Natural killer cell (primary cell): ENCODE data around the gene TUBA4A. TPM values are rescaled to one million over a fixed set of nuclear protein-coding genes. Genes with fewer than 3 reads are reported as not detected.
A peak's percentile ranks its signal among the peaks of the same experiment; 100 is the strongest.

ENCODE experiments used
- ATAC-seq, 3 donors: fragments of 150-1000 bp in 2 of 3; fragments of 200-7000 bp in 1 of 3; cut with Tn5 transposase; 1 replicate in 1 of 3; 2 replicates in 2 of 3; pipeline ENCODE4 v1.10.0; 2021; ENCODE audit warnings: mild to moderate bottlenecking in 2 of 3, moderate library complexity in 2 of 3
- DNase-seq, 2 donors: peaks; one replicate each; pipeline versions ENCODE4 v3.0.0 to v3.0.0-alpha.2; 2013 to 2021; ENCODE audit warnings: mixed read lengths in 1 of 2
- H3K27ac ChIP-seq: one replicate; pipeline ENCODE4 v1.5.1; 2013; ENCODE audit warnings: mild to moderate bottlenecking, low read length
- H3K27me3 ChIP-seq: one replicate; pipeline ENCODE4 v1.6.1; 2013; ENCODE audit warnings: low read length; ENCODE audit not compliant: control insufficient read depth, insufficient read depth
- H3K36me3 ChIP-seq: one replicate; pipeline ENCODE4 v1.6.1; 2013; ENCODE audit warnings: low read length; ENCODE audit not compliant: control insufficient read depth, insufficient read depth
- H3K4me1 ChIP-seq: one replicate; pipeline ENCODE4 v1.6.1; 2013; ENCODE audit warnings: low read length; ENCODE audit not compliant: control insufficient read depth, insufficient read depth
- H3K4me3 ChIP-seq: one replicate; pipeline ENCODE4 v1.5.1; 2013; ENCODE audit warnings: low read length
- H3K9me3 ChIP-seq: one replicate; pipeline ENCODE4 v1.6.1; 2013; ENCODE audit warnings: low read length; ENCODE audit not compliant: control insufficient read depth, insufficient read depth
- H3K27ac Mint-ChIP-seq, 2 donors: one replicate each; pipeline ENCODE4 v1.8.0; 2022; ENCODE audit warnings: mild to moderate bottlenecking in 2 of 2, mixed read lengths in 2 of 2, moderate library complexity in 1 of 2
- H3K27me3 Mint-ChIP-seq, 2 donors: one replicate each; pipeline ENCODE4 v1.8.0; 2022; ENCODE audit warnings: low read depth in 2 of 2, mixed read lengths in 2 of 2
- H3K36me3 Mint-ChIP-seq: one replicate; pipeline ENCODE4 v1.8.0; 2022; ENCODE audit warnings: mixed read lengths
- H3K4me1 Mint-ChIP-seq, 2 donors: one replicate each; pipeline ENCODE4 v1.8.0; 2022; ENCODE audit warnings: mixed read lengths in 2 of 2
- H3K4me3 Mint-ChIP-seq: one replicate; pipeline ENCODE4 v1.8.0; 2022; ENCODE audit warnings: mild to moderate bottlenecking, moderate library complexity, mixed read lengths
- H3K9me3 Mint-ChIP-seq, 2 donors: one replicate each; pipeline ENCODE4 v1.8.0; 2022; ENCODE audit warnings: mixed read lengths in 2 of 2
- WGBS: methylation state at CpG from one replicate; pipeline ENCODE4 v1.1.7; 2013; ENCODE audit warnings: missing lambda C conversion rate; ENCODE audit not compliant: insufficient coverage; 5-methylcytosine and 5-hydroxymethylcytosine counted together
- intact Hi-C: fragments of 100-400 bp; cut with micrococcal nuclease; formaldehyde crosslinking; loops from one replicate; pipeline ENCODE4 v1.14.2; 2022
- total RNA-seq, 4 donors: library from RNA; stranded (reverse); fragments of 120-200 nt in 1 of 4; gene quantifications; one replicate each; pipeline versions ENCODE4 v1.2.3 to v1.2.4, GENCODE V29; 2013 to 2022
- TF ChIP-seq, protein P1 (sequence below): fragments of 200-600 bp; IDR thresholded peaks from one replicate; pipeline ENCODE4 v1.8.0; 2022; ENCODE audit warnings: antibody characterized with exemption

Gene TUBA4A
- total RNA-seq, 3 donors from 2014 or later (not counting 1 experiment from before 2014, with no cell fraction given): 145 to 188 (median 146) TPM

DNA sequence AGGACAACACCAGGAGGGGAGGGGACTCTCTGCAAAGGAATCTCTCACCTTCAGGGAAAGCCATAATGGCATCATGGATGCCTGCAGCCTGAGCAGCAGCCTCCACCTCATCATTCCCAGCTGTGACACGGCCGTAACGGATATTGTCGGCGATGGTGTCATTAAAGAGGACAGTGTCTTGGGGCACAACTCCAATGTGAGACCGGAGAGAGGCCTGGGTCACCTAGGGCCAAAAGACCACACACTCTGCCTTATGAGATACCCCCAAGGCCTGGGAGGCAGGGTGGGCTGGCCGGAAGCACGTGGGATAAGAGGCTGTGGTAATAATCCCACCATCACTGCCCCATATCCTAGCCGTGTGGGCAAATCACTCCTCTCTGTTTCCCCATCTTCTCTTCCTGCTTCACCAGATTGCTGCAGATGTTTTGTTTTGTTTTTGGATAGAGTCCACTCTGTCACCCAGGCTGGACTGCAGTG is 42.8 kb downstream of the TUBA4A start:
- DNase-seq (no peak), ATAC-seq (no peak)
- Histone ChIP-seq H3K4me1 (peaks cover 49% of the 10 kb centered on the region), H3K36me3 (peaks cover 17% of the 10 kb centered on the region), H3K9me3 (no peaks in the 10 kb centered on the region), H3K4me3 (no peak overlapping the region), H3K27me3 (no peaks in the 10 kb centered on the region), H3K27ac (peak overlapping the region; percentile 27)
- Mint-ChIP-seq H3K9me3 (no peaks in the 10 kb centered on the region), H3K4me3 (peak overlapping the region; percentile 71), H3K36me3 (no peaks in the 10 kb centered on the region), H3K27ac (peak overlapping the region; percentile 82 to 92), H3K27me3 (no peaks in the 10 kb centered on the region), H3K4me1 (peaks cover 23 to 32% of the 10 kb centered on the region in 2 donors)
- TF ChIP-seq, protein P1, sequence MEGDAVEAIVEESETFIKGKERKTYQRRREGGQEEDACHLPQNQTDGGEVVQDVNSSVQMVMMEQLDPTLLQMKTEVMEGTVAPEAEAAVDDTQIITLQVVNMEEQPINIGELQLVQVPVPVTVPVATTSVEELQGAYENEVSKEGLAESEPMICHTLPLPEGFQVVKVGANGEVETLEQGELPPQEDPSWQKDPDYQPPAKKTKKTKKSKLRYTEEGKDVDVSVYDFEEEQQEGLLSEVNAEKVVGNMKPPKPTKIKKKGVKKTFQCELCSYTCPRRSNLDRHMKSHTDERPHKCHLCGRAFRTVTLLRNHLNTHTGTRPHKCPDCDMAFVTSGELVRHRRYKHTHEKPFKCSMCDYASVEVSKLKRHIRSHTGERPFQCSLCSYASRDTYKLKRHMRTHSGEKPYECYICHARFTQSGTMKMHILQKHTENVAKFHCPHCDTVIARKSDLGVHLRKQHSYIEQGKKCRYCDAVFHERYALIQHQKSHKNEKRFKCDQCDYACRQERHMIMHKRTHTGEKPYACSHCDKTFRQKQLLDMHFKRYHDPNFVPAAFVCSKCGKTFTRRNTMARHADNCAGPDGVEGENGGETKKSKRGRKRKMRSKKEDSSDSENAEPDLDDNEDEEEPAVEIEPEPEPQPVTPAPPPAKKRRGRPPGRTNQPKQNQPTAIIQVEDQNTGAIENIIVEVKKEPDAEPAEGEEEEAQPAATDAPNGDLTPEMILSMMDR: no peak
- intact Hi-C loops: loop anchor here (1.0 to 5.0 kb wide), 4 partner anchors 40 to 177 kb away; partner anchors contain the start of gene NHEJ1
- over 99% methylated on average over 8 of the region's 9 CpGs for WGBS

DNA sequence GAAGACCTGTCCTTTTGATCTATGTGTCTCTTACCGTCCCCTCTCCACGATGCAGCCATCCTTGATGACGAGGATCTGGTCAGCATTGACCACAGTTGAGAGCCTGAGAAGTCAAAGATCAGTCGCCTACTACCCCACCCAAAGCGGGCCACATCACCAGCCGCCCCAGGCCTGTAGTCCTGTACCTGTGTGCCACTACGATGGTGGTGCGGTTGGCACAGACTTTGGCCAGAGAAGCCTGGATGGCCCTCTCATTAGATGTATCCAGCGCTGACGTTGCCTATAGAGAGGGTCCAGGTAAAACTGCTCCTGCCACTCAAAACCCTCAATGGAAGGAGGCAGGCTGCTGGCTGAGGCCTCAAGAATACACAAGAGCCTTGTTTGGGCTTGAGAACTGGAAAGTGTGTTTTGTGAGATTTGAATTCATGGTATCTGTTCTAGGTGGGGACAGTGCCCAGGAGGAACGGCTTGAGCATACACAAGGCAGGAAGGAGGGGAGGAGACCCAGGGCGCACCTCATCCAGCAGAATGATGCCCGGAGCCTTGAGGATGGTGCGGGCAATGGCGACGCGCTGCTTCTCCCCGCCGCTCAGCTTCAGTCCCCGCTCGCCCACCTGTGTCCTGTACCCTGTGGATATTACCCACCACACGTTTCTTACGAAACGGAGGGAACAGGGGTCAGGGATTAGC is 43.4 kb downstream of the TUBA4A start:
- Mint-ChIP-seq H3K9me3 (no peaks in the 10 kb centered on the region), H3K27ac (peak overlapping the region; percentile 58 to 92), H3K4me3 (no peak overlapping the region), H3K4me1 (peaks cover 24 to 33% of the 10 kb centered on the region in 2 donors), H3K27me3 (no peaks in the 10 kb centered on the region), H3K36me3 (no peaks in the 10 kb centered on the region)
- Histone ChIP-seq H3K4me3 (no peak overlapping the region), H3K36me3 (peaks cover 17% of the 10 kb centered on the region), H3K4me1 (peaks cover 52% of the 10 kb centered on the region), H3K27me3 (no peaks in the 10 kb centered on the region), H3K27ac (peak overlapping the region; percentile 37), H3K9me3 (no peaks in the 10 kb centered on the region)
- ATAC-seq (no peak), DNase-seq (peak in 1 of 2 donors; percentile 5)
- TF ChIP-seq, protein P1: no peak
- 93% methylated on average over 24 of the region's 24 CpGs for WGBS
- intact Hi-C loops: loop anchor here (5.0 kb wide), 1 partner anchor 153 kb away; no protein-coding TSS in a partner anchor

DNA sequence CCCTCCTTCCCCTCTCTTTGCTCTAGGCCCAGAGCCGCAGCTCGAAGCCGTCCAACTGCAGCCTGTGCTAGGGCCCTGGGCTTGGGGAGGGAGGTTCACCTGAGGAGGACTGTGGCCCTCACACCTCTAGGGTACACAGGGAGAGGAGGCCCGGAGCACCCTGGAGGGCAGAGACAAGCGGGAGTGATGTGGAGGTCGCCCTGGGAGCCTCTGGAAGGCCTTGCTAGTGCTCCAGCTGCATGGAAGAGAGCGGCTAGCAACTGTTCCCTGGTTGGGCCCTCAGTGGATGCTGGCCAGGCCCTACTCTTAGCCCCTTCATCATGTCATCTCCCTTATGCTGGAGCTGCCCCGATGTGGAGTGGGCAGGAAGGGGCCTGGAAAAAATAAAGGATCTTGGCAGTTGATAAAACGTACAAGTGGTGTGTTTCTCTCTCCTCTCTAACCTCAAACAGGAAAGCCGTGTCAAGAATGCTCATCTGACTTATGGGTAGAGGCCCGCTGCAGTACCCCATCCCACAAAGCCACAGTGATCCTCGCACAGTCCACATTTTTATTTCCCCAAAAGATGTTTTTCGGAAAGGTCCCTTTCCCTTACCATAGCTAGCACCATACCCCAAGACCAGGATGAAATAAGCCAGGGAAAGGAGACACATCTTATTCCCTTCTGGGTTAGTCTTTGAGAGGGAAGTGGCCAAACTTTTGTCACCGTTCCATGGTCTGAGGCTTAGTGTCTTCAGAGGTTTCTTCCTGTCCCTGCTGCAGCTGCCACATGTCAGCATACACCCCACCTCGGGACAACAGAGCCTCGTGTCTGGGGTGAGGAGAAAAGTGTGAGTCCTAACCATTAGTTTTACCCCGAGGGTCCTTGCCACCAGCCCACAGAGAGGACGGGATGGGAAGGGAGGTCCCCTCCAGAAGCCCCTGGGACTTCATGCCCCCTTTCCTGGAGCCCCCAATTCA is 44.2 kb downstream of the TUBA4A start:
- DNase-seq (peak in 1 of 2 donors; percentile 18), ATAC-seq (no peak)
- H3K27me3 Mint-ChIP-seq: no peaks in the 10 kb centered on the region
- Histone ChIP-seq H3K36me3 (peaks cover 17% of the 10 kb centered on the region), H3K27ac (peak overlapping the region; percentile 37), H3K27me3 (no peaks in the 10 kb centered on the region), H3K4me1 (peaks cover 52% of the 10 kb centered on the region), H3K9me3 (no peaks in the 10 kb centered on the region), H3K4me3 (no peak overlapping the region)
- H3K27ac Mint-ChIP-seq: peak overlapping the region; percentile 58 to 92
- no peaks in the 10 kb centered on the region for H3K9me3 Mint-ChIP-seq
- intact Hi-C loops: loop anchor here (5.0 kb wide), 1 partner anchor 152 kb away; no protein-coding TSS in a partner anchor
- WGBS: 50% methylated on average over 15 of the region's 18 CpGs
- TF ChIP-seq, protein P1: no peak
- no peaks in the 10 kb centered on the region for H3K36me3 Mint-ChIP-seq
- peaks cover 24 to 33% of the 10 kb centered on the region in 2 donors for H3K4me1 Mint-ChIP-seq
- no peak overlapping the region for H3K4me3 Mint-ChIP-seq
